Stimulated activated CD4-positive, alpha-beta T cell treated with anti-CD3 and anti-CD28 coated beads, Interleukin-1b, Interleukin-23, amount 100 ng/mL, for 48 hours (primary cell): ENCODE data around the gene RASGEF1B.

Experiments
- DNase-seq: peaks from one replicate; pipeline ENCODE4 v3.0.0-alpha.2; 2020

The RASGEF1B gene

DNA sequence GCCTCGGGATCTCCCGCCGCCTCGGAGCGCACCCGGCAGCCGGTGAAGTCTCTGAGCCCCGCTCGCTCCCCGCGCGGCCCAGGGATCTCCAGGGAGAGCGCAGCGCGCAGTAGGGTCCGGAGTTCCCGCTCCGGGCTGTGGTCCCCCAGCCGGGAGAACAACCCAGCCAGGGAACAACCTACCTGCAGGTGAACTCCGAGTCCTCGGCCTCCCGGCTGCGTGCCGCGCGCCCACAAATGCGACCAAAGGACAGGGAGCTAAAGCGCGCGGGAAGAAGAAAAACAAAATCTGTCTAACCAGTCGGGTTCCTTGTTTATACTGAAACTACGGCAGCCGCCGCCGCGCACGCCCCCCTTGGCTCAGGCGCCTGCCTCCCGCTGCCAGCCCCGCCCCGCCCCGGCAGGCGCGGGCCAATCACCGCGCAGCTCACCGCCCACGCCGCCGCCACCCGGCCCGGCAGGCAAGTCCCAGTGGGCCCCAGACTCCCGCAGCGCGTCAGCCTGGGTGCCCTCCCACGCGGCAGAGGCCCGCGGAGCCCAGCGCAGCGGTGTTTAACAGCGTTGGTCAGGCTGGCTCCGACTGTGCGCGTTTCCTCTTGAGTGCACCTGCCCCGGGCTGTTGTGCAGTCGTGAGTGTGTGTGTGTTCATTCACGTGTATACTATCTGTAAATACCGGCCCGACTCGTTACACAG, at the start of gene RASGEF1B:
Gene RASGEF1B, minus strand, starts transcription at position 320 of the 693 bp plus-strand sequence. CDS start 12,399 bp downstream, outside the sequence.
- peak; percentile 93 for DNase-seq

DNA sequence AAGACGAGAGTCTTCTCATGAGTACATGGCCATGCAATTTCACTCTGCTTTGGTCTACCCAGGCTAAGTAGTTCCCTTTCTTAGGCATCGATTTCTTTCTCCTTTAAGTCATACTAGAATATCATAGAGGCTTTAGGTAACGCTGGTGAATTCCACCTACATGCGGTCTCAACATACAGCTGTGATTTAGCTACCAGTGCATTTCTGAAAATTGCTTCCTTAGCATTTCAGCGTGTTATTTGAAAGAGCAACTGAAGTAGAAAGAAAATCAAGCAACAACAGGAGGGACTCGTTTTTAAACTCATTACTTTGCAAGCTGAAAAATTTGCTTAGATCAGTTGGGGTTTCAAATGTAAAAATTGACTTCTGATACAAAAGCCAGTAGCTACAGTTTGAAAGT, 48.1 kb upstream of the RASGEF1B start:
- DNase-seq: no peak

DNA sequence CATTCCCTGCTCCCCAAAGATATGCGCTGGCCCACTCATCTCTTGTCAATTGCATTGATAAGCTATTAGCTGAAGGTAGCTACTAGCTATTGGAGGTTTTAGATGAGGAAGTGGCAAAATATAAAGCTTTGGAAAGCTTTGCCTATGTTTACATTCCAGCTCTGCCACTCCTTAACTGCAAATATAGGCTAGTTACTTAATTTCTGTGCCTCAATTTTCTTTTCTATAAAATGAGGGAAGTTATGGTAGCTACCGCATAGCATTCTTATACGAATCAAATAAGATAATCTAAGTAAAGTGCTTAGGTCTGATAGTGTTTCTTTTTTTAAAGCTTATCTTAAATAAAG, 47.7 kb upstream of the RASGEF1B start:
- no peak for DNase-seq

DNA sequence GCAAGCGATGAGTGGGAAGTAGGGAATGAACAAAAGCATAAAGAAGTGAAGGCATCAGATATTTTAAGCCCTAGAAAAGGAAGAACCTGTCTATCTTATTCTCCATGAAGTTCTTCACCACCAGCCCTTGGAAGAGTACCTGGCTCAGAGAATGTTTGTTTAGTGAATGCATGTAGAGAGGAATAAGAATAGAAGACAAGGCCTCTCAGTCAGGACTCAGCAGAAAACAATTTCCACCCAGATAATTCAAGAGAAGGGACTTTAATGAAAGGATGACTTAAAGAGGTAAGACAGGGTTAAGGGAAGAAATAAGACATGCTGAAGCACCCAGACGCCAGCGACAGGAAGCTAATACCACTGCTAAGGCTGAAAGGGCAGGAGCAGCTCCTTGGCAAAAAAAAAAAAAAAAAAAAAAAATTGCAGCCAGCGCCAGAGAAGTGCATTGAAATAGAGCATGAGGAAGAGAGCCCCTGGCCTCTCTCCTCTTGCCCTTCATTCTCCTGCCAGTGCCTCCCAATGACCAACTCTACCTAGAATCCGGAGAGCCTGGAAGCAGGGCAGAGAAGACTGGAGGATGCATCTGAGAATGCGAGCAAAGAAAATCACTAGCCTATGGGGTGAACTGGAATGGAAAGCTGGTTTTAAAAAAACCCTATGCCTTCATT, 47.2 kb upstream of the RASGEF1B start:
- DNase-seq: no peak

DNA sequence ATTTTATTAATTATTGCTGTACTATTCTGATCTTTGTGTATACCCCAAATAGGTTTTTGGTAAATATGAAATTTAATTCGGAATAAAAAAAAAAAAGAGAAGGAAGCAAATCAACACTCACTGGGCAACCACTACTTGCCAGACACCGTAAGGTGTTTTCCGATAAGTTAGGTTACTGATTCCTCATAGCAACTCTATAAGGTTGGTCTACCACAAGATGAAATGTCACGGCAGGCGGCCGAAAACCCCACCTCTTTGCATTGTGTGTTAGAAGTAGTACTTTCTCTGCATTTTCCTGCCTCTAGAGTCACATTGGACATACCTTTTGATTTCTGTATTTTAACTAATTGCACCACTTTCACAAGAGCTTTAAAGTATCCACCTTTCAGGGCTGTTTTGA, 44.5 kb upstream of the RASGEF1B start:
- DNase-seq: no peak

DNA sequence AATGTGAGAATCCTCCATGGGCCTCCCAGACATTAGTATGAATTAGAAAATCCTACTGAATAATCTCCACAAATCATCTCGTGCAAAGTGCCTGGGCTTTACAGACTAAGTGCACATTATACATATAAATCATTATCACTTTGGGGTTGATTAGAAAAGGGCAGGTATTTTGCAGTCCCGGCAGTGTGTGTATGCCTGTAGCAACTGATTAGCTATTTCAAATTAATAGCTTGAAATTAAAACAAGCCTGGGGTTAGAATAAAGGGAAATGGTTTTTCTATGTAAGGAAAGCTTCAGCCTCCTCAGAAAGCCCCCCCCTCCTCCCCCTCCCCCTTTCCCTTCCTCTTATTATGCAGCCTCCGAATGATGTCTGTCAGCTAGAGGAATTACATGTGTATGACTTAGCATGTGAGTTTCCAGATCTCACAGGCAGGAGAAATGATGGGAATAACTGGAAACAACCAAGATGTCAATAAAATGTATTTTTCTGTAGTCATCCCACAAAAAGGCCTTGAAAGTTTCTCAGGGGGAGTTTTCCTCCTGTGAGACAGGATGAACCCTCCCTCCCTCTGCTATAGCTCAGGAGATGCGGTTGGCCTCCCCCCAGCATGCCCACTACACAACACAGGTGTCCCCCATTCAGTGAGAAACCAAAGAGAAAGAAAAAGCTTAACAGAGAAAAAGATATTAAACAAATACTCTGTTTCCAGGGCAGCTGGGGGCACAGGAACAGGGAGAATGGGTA, 41.2 kb upstream of the RASGEF1B start:
- no peak for DNase-seq

DNA sequence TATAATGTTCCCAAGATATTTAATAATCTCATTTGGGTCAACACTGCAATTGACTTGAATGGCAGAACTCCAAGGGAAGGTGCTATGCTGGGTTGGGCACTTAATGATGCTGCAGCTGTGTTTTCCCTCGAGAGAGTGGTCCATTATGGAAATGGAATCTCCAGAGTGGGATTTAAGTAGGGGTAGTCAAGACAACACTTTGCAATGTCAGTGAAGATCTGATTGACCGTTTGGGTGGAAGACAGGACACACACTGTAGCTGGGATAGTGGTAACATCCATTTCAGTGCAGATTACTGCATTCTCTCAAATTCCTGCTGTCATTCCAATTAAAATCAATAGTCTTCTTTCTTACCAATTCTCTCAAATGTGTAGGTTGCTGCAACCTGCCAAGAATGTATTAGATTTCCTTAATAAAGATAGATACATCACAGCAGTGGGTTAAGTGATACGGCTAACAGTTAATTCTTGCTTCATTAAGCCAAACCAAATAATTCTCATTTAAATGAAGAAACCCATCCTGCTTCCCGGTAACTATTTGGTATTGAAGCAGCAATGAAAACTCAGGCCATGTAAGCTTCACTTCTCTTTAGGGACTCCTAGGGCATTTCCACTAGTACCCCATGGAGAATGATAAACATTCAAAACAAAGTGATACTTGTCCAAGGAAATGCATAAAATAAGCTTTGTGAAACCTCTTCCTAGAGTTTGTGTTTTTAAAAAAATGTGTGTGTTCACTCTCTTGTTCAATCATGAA, 40.5 kb upstream of the RASGEF1B start:
- DNase-seq: no peak

DNA sequence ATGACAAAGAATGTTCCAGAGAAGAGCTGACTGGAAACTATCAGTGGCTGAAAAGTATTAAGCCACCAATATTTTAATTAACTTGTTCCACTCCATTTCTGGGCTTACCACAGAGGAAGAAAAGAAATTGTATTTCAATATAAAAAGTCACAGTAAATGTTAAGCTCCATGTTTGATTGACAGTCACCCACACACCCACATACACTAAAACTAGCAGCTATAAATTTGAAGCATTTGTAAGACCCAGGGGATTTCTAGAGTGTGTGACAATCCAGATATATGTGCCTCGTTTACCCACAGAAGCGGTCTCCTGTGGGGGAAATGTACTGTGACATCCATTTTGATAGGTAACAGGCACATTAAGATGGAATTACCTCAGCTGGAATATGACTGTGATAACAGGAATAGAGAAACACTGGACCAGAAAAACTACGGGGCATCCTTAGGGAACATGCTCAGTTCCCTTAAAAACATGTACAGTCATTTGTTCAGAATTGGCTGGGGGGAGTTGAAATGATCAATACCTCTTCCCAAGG, 39.0 kb upstream of the RASGEF1B start:
- DNase-seq: no peak

DNA sequence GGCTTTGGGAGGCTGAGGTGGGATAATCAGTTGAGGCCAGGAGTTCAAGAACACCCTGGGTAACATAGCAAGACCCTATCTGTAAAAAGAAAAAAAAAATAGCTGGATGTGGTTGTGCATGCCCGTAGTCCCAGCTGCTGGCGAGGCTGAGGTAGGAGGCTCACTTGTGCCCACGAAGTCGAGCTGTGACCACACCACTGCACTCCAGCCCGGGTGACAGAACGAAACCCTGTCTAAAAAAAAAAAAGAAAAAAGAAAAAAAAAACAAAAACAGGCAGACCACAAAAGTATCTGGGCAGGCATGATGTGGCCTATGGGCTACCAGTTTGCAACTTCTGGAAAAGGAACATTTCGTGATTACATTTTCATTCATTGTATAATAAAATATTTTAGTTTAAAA, 38.1 kb upstream of the RASGEF1B start:
- DNase-seq: no peak

DNA sequence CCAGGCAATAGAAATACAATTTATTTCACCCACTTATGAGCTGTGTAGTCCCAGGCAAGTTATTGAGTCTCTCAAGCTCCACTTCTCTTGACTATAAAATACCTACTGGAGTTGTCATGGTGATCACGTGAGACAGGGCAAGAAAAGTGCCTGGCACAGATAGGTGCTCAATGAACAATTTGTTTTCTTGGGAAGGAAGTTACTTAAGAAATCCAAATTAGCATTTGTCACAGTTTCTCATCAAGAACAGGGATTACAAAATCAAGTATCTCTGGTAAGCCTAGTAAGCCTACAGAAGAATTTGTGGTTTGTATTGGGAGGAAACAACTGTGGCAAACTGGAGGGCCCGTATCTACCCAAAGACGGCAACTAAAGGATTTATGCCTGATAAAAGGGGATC, 37.5 kb upstream of the RASGEF1B start:
- no peak for DNase-seq

DNA sequence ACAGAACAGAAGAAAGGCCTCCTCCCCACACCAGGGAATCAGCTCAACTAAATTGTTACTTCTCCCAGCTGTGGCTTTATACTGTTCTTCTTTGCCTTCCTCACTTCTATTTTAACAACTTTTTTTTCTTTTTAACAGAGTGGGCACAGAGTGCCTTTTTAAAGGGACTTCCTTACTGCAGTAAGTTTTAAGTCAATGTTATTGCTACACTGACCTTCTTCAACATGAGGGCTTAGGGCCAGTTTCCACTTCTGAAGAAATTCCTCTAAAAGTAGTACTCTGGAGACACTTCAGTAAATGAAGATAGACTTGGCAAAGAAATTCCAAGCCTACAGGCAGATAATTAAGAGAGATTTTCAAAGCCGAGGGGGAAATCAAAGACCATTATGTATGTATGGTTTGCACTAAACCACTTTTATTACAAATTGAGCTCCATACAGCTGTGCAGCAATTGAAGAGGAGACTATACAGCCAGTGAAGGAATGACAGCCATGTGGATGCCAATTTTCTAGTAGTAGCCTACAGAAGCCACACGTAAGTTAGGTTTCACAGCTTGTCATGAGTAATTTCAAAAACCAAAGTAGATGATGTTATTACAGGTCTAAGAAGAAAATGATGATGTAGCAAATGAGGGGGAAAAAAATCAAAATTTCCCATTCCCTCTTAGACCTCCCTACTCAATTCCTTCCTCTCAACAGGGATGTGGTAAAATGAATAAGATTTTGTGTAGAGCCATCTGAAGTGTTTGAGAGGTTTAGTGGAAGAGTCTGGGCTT, 36.9 kb upstream of the RASGEF1B start:
- no peak for DNase-seq

DNA sequence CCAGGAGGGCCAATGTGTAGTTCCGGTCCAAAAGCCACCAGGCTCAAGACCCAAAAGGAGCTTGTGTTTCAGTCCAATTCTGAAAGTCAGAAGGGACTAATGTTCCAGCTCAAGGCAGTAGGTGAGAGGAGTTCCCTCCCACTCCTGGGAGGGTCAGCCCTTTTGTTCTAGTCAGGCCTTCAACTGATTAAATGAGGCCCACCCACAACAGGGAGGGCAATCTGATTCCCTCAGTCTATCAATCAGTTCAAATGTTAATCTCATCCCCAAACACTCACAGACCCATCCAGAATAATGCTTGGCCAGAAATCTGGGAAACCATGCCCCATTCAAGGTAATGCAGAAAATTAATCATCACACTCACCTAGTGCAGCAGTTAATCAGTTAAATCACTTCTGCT, 35.8 kb upstream of the RASGEF1B start:
- no peak for DNase-seq

DNA sequence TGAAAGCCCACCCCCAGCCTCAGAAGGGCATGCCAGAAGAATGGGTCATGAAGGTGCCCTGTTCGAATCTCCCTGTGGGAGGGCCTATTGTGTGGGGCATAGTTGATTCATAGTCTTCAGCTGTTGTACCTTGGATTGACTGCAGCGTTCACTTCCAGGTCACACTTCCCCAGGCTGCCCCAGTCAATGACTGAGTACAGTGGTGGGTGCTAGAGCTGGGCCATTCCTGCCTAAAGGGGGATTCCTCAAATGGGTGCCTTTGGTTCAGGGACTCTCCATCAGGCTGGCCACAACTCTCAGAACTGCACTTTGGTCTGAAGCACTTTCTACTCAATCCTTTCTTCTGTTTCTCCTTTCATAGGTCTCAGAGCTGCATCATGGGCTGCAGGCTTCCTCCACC, 35.0 kb upstream of the RASGEF1B start:
- DNase-seq: peak; percentile 10

DNA sequence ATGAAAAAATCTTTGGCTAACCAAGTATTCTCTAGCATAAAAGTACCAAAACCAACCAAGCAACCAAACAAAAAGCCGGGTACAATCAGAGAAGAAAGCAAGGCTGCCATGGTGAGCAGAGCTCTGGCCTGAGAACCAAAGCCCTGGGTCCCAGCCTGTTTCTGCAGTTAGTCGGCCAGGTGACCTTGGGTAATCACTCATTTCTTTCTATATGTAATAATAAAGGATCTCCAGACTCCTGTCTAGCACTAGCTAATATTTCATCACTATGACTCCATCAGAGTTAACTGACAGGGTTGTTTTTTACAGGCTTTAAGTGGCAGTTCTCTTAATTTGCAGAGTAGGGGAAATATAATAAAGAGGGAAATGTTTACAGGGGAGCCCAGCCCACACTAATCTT, 34.0 kb upstream of the RASGEF1B start:
- no peak for DNase-seq

DNA sequence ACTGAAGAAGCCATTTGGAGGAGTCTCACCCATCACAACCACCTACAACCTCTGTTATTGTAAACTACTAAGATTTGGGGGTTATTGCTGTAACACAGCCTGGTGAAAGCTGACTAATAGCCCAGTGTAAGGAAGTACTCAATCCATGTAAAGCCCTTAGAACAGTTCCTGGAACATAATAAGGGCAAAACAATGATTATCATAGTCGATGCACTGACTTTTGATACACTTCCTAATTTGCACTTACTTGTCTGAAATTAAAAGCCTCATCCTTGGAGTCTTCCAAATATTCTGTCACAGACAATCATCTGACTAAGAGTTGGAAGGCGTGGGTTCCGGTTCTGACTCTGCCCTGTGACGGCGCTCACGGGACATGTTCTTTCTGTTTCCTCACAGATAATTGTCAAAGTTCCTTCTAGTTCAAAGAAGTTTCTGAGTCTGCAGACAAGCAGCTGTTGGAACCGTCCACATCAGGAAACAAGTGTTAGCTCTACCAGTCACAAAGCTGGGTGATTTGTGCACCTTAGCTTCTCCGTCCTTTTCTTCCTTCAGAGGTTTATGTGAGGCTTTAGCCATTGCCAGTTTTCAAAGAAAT, 33.4 kb upstream of the RASGEF1B start:
- peak; percentile 69 for DNase-seq

DNA sequence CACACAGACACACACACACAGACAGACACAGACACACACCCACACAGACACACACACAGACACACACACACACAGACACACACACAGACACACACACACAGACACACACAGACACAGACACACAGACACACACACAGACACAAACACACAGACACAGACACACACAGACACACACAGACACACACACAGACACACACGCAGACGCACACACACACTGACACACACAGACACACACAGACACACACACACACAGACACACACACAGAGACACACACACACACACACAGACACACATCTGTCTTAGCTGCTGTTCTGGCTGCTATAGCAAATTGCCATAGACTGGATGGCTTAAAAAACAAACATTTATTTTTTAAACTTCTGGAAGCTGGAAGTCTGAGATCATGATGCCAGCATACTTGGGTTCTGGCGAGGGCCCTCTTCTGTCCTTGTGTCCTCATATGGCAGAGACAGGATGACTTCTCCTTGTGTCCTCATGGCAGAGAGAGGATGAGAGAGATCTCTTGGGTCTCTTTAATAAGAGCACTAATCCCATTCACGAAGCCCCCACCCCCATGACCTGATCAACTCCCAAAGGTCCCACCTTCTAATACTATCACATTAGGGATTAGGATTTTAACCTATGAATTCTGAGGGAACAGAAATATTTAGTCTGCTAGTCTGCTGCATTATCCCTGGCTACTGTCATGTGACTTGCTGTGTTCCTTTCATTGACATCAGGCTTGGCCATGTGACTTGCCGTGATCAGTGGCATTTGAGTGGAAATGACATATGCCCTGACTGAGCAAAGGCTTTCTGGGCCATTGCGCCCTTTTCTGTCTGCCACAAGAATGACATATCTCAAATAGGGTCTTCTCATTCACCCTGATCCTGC, 32.7 kb upstream of the RASGEF1B start:
- DNase-seq: peak; percentile 12

DNA sequence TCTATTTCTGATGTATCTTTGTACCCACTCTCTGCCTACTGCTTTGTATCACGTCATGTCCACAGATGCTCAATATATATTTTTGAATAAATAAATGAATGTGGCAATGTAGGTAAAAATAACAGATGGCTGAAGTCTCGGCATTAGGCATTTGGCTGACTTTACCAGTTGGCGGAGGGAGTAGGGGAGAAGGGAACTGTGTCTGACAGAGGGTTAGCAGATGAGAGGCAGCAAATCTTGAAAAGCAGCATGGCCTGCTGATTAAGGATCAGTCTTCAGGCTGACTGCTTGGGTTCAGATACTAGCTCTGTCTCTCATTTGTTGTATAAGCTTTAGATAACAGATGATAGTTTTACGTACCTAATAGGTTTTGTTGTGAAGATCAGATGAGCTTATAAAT, 31.9 kb upstream of the RASGEF1B start:
- no peak for DNase-seq

DNA sequence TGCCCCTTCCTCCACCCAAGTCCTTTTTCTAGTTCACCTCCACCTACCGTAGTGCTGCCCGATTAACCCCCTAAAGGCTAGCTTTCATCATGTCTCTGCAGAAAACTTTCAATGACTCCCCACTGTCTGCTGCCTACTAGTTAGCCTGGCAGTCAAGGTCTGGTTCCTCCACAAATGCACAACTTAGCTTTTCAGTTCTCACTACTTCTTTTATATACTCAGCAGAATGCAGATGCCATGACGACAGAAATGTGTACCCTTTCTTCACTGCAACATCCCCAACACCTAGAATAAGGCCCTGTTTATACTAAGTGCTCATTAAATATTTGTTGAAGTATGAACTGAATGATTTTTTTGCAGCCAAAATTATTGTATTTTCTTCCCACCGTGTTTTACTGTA, 30.9 kb upstream of the RASGEF1B start:
- DNase-seq: no peak

DNA sequence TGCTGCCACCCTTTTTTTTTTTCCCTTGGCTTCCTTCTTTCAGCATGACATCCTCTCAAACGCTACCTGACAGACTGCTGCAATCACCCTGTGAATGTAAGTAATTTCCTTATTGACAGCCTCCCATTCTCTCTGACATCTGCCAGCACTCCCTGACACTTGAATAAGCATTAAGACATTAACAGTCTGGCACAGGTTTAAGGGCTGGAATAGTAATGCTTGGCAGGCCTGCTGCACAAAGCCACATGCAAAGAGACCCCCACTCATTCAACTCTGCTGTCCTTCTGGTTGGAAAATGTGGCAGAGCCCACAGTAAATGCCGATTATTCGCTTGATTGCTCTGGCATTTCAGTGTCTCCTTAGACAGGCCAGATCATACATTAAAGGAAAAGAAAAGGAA, 28.1 kb upstream of the RASGEF1B start:
- DNase-seq: no peak

DNA sequence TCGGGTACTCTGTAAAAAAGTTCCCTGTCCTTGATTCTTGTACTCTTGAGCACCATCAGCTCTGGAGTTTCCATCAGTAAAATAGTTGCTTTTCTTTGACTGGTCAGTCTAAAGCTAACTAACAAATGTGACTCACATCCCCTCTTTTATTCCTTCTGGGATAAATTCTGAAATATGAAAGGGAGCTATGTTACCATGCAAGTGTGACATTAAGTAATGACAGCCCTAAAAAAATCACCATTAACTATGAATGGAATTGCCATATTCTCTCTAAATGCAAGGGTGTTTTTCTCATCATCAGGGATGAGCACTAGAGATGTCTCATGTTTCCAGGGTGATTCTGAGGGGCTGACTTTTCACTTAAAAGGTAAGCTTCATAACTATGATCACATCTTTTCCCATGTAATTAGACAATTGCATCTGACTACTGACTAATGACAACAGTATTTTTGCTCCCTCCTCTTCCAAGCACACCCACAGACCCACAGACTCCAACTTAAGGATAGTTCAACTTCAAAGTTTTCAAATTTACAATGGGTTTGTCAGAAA, 26.9 kb upstream of the RASGEF1B start:
- DNase-seq: no peak

DNA sequence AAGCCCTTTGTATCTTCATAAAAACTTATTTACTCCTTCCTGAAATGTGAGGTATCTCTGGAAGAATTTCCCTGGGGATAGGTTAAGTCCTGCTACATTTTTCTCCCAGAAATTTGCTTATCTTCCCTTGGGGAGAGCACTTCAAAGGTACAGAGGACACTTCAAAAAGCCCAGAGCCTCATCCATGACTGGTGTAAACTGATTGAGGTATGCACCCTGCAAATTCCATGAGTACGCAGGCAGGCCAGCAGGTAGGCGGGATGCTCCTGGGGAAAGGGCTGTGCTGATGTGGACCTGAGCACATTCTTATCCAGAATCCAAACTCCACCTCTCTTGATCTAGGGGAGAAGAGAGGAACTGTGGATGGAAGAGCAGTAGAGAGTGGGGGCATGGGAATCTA, 26.3 kb upstream of the RASGEF1B start:
- no peak for DNase-seq
